ENCODE results near the gene DFFB.

The DFFB gene

GRCh38 chr1:3890389-3891328 lies 33.4 kb downstream of the DFFB start:
- TF ChIP-seq POLR2A (IDR thresholded peaks at IDR 0.05; ENCODE audit: low read length) (no peak), GATA1 (IDR thresholded peaks at IDR 0.05; ENCODE audit: low read depth, low read length) (no peak)
- no peak for DNase-seq

GRCh38 chr1:3891329-3891865 lies 34.1 kb downstream of the DFFB start:
- no peak for DNase-seq
- TF ChIP-seq GATA1 (IDR thresholded peaks at IDR 0.05; ENCODE audit: low read depth, low read length), result no peak
- no peak for TF ChIP-seq POLR2A (IDR thresholded peaks at IDR 0.05; ENCODE audit: low read length)

GRCh38 chr1:3892748-3893147 lies 35.5 kb downstream of the DFFB start:
- no peak for DNase-seq
- TF ChIP-seq GATA1 (IDR thresholded peaks at IDR 0.05; ENCODE audit: low read depth, low read length), result no peak
- TF ChIP-seq POLR2A (IDR thresholded peaks at IDR 0.05; ENCODE audit: low read length), result no peak

GRCh38 chr1:3893190-3893589 lies 35.9 kb downstream of the DFFB start:
- no peak for DNase-seq
- no peak for TF ChIP-seq GATA1 (IDR thresholded peaks at IDR 0.05; ENCODE audit: low read depth, low read length)
- TF ChIP-seq POLR2A (IDR thresholded peaks at IDR 0.05; ENCODE audit: low read length), result no peak

GRCh38 chr1:3894626-3895278 lies 37.5 kb downstream of the DFFB start:
- DNase-seq, result no peak
- TF ChIP-seq GATA1 (IDR thresholded peaks at IDR 0.05; ENCODE audit: low read depth, low read length), result no peak
- TF ChIP-seq POLR2A (IDR thresholded peaks at IDR 0.05; ENCODE audit: low read length), result no peak

GRCh38 chr1:3895279-3895950 lies 38.1 kb downstream of the DFFB start:
- no peak for TF ChIP-seq GATA1 (IDR thresholded peaks at IDR 0.05; ENCODE audit: low read depth, low read length)
- TF ChIP-seq POLR2A (IDR thresholded peaks at IDR 0.05; ENCODE audit: low read length), result no peak
- no peak for DNase-seq

- no peak for TF ChIP-seq GATA1 (IDR thresholded peaks at IDR 0.05; ENCODE audit: low read depth, low read length)
- no peak for TF ChIP-seq POLR2A (IDR thresholded peaks at IDR 0.05; ENCODE audit: low read length)
- DNase-seq, result no peak
Observed at GRCh38 chr1:3895951-3896325, 38.7 kb downstream of the DFFB start.

- no peak for DNase-seq
- TF ChIP-seq GATA1 (IDR thresholded peaks at IDR 0.05; ENCODE audit: low read depth, low read length) (no peak), POLR2A (IDR thresholded peaks at IDR 0.05; ENCODE audit: low read length) (no peak)
Observed at GRCh38 chr1:3896396-3897000, 39.2 kb downstream of the DFFB start.

- TF ChIP-seq GATA1 (IDR thresholded peaks at IDR 0.05; ENCODE audit: low read depth, low read length), result no peak
- TF ChIP-seq POLR2A (IDR thresholded peaks at IDR 0.05; ENCODE audit: low read length), result no peak
- no peak for DNase-seq
Observed at GRCh38 chr1:3898475-3898735, 41.1 kb downstream of the DFFB start.

GRCh38 chr1:3898994-3899753 lies 41.9 kb downstream of the DFFB start:
- peak in 1 of 2 experiments; percentile 73 for DNase-seq
- TF ChIP-seq GATA1 (IDR thresholded peaks at IDR 0.05; ENCODE audit: low read depth, low read length) (no peak), POLR2A (IDR thresholded peaks at IDR 0.05; ENCODE audit: low read length) (no peak)

GRCh38 chr1:3899754-3900149 lies 42.5 kb downstream of the DFFB start:
- peak in 1 of 2 experiments; percentile 71 for DNase-seq
- no peak for TF ChIP-seq POLR2A (IDR thresholded peaks at IDR 0.05; ENCODE audit: low read length)
- no peak for TF ChIP-seq GATA1 (IDR thresholded peaks at IDR 0.05; ENCODE audit: low read depth, low read length)

GRCh38 chr1:3900150-3900968 lies 43.1 kb downstream of the DFFB start, which contains the start of gene C1orf174:
Gene C1orf174 (minus strand): TSS chr1:3900272. CDS start chr1:3900186, 86 bp downstream.
- peak; percentile 98 to 99 for DNase-seq
- TF ChIP-seq GATA1 (IDR thresholded peaks at IDR 0.05; ENCODE audit: low read depth, low read length), result no peak
- peak; percentile 40 for TF ChIP-seq POLR2A (IDR thresholded peaks at IDR 0.05; ENCODE audit: low read length)
